ENCODE measurements around the gene ACOT7.

- TF ChIP-seq CTCF (IDR thresholded peaks at IDR 0.05; ENCODE audit: insufficient read depth, low read length, poor library complexity, severe bottlenecking) (no peak), EZH2phosphoT487 (conservative IDR thresholded peaks at IDR 0.05; ENCODE audit: low read length) (no peak)
These were observed 117.5 kb downstream of the ACOT7 start for GRCh38 chr1:6275826-6276782.

All from SU-DHL-6 (cell line).